Measurements from ENCODE around the gene MYH7B.

Gene MYH7B

DNA sequence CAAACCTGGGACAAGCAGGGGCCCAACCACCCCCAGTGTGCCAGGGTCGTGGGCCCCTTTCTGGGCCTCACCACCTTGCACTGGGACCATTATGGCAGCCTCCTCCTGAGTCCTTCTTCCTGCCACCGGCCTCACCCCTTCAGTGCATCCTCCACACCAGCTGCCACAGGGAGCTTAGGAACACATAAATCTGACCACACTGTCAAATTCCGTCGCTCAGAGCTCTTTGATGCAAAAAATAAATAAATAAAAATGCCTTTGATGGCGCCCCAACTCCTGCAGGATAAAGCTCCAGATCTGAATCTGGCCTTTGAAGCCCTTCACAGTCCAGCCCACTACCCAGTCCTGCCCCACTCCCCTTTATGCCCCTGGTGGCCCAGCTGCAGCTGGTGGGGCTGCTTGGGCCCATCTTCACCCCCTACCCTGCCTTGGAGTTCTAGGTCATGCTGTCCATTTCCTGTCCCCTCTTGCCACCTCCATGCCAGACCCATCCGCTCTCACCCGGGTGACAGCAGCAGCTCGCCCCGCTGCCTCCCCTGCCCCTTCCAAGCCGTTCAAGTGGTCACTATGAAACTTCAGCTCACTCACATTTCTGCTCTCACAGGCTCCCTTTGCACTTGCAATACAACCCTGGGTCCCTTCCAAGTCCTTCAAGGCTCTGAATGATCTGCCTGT is 16.0 kb downstream of the MYH7B start:
- no peak overlapping the region for H3K27ac ChIP-seq
- no peak for DNase-seq (ENCODE audit: low read depth, low spot score)

DNA sequence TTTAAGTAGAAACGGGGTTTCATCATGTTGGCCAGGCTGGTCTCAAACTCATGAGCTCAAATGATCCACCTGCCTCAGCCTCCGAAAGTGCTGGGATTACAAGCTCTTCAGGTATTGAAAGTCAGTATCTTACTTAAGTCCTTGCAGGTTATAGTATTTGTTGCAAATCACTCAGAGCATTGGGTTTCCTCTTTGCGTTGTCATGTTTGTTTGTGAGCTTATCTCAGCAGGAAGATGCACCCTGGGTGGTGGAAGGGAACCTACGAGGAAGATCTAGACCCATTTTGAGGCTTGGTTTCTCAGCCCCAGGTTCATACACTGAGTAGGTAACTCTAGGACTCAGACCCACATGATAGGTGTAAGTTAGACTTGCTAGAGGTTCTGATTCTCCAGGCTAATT is 18.6 kb downstream of the MYH7B start:
- H3K27ac ChIP-seq: no peak overlapping the region
- DNase-seq (ENCODE audit: low read depth, low spot score): no peak

GRCh38 chr20:34976286-34976685 is 20.6 kb downstream of the MYH7B start:
- DNase-seq (ENCODE audit: low read depth, low spot score): no peak
- no peak overlapping the region for H3K27ac ChIP-seq

- no peak for DNase-seq (ENCODE audit: low read depth, low spot score)
Measured at GRCh38 chr20:34977365-34978091, 21.9 kb downstream of the MYH7B start.

GRCh38 chr20:34978092-34978744 is 22.6 kb downstream of the MYH7B start:
- no peak for DNase-seq (ENCODE audit: low read depth, low spot score)
- H3K27ac ChIP-seq: no peak overlapping the region

More at GRCh38 chr20:34977365-34978091, 21.9 kb downstream of the MYH7B start:
- H3K27ac ChIP-seq: no peak overlapping the region

DNA sequence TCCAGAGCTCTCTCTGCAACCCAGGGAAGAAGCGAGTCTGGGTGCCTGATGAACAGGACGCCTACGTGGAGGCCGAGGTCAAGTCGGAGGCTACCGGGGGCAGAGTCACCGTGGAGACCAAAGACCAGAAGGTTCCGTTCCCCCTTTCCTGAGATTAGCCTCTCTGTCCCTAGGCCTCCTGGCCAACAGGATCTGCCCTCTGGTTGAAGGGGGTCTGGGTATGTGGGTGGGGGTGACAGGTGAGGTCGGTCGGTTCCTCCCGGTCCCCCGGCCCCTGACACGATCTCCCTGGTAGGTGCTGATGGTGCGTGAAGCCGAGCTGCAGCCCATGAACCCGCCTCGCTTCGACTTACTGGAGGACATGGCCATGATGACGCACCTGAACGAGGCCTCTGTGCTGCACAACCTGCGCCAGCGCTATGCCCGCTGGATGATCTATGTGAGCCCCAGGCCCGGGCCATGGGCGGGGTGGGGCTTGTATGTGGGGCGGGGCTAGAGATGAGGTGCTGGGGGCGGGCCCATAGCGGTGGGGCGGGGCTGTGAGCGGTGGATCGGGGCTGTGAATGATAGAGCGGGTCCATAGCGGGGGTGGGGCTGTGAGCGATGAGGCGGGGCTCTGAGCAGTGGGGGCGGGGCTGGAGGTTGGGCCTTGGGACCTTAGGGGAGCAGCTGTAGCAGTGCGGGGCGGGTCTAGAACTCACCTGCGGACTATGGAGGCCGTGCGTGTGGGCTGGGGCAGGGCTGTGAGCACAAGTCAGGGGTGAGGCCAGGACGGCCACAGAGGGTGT is 23.9 kb downstream of the MYH7B start:
- no peak for DNase-seq (ENCODE audit: low read depth, low spot score)
- H3K27ac ChIP-seq: no peak overlapping the region

DNA sequence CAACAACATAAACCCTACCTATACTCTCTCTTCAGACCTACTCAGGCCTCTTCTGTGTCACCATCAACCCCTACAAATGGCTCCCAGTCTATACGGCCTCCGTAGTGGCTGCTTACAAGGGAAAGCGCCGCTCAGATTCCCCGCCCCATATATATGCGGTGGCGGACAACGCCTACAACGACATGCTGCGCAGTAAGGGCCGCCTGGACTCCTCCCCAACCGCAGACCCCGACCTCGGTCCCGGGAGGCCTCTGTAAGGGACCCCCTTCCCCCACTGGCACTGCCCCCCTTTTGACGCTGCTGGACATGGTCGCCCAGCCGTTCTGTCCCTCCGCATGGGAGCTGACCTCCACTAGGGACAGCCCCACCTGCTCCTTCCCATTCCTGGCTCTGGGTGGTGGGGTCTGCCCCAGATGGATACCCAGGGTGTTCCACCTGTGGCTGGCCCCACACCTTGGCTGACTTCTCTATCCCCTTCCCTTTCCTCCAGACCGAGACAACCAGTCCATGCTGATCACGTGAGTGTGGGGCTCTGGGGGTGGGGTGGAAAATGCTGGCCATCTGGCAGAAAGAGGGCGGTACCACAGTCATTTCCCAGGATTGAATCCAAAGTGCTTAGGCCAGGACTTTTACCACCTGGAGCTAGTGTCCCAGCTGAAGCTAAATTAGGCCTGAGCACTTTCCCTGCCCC is 25.0 kb downstream of the MYH7B start:
- no peak for DNase-seq (ENCODE audit: low read depth, low spot score)
- no peak overlapping the region for H3K27ac ChIP-seq

- H3K27ac ChIP-seq: no peak overlapping the region
- no peak for DNase-seq (ENCODE audit: low read depth, low spot score)
Measured at GRCh38 chr20:34982270-34983088, 26.8 kb downstream of the MYH7B start.

GRCh38 chr20:34983089-34983820 is 27.6 kb downstream of the MYH7B start:
- no peak overlapping the region for H3K27ac ChIP-seq
- DNase-seq (ENCODE audit: low read depth, low spot score): no peak

- H3K27ac ChIP-seq: no peak overlapping the region
- no peak for DNase-seq (ENCODE audit: low read depth, low spot score)
Measured at GRCh38 chr20:34983995-34984735, 28.5 kb downstream of the MYH7B start.

DNA sequence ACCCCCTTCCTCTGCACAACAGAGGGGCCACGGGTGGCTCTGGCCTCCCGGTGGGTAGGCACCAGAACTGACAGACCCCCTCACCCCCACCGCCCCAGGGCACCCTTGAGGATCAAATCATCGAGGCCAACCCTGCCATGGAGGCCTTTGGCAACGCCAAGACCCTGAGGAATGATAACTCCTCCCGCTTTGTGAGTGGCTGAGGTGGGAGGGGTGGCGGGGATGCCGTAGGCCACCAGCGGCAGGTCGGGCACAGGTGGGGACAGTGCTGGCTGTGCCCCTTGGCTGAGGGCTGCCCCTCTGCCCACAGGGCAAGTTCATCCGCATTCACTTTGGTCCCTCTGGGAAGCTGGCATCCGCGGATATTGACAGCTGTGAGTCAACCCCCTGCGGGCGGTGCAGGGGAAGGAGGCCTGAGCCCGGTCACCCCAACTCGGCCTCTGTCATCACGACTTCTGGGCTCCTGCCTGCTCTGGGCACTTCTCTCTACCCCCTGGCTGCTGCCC is 29.1 kb downstream of the MYH7B start:
- no peak for DNase-seq (ENCODE audit: low read depth, low spot score)
- H3K27ac ChIP-seq: no peak overlapping the region

DNA sequence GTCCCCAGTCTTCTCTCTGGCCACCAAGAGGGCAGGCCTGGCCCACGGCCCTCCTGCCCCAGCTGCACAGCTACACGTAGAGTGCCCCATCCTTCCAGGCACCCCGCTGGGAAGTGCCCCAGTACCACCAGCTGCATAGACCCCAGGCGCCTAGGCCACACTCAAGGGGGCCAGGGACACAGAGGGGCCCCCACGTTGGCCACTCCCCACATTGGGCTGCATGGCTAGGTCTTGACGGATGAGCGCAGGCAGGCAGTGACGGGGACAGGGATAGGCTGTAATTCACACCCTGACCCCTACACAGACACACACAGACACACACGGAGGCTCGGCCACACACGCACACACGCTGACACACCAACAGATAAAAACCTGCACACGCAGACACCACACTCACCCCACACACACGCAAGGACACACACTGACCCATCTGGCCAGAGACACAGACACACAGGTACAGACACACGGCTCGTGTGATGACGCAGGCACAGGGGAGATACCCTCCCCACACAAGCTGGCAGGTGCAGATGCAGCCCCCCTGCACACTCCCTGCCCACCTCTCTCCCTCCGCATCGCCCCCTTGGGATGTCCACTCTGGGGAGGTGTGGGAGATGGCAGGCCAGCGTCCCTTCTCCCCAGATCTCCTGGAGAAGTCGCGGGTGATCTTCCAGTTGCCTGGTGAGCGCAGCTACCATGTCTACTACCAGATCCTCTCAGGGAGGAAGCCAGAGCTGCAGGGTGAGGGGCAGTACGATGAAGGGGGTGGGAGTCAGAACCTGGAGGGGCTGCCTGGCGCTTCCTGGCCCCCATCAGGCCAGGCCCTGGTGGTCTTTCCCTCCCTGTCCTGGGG is 30.0 kb downstream of the MYH7B start:
- DNase-seq (ENCODE audit: low read depth, low spot score): no peak
- H3K27ac ChIP-seq: no peak overlapping the region

DNA sequence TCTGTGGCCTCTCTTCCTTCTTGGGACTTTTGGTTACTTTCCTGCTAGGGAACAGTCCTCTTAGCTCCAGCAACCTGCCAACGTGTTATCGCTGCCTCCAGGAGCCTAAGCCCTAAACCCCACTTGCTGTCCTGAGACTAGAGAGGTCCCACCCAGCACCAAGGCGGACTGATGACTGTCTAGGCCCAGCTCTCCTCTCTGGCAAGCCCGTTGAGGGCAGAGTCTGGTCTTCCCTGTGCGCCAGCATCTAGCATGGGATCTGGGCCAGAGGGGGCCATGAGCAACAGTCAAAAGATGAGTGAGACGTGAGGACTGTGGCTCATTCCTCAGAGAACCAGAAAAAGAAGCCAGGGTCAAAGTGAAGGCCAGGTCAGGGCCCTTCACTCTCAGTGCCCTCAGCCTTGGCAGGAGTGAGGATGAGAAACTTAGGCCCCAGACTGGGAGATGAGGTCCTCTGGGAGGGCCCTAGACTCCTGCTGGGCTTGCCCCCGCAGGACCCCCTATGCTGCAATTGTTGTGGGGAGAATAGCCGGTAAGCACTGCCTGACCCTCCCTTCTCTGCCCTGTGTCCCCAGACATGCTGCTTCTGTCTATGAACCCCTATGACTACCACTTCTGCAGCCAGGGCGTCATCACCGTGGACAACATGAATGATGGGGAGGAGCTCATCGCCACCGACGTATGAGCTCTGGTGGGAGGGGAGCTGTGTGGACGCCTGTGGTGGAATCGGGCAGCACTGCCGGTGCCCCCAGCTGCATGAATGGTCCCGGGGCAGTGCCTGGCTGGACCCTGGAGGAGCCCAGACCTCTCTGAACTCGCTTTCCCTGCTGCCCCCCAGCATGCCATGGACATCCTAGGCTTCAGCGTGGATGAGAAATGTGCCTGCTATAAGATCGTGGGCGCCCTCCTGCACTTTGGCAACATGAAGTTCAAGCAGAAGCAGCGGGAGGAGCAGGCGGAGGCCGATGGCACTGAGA is 30.9 kb downstream of the MYH7B start:
- H3K27ac ChIP-seq: no peak overlapping the region
- no peak for DNase-seq (ENCODE audit: low read depth, low spot score)

- no peak for DNase-seq (ENCODE audit: low read depth, low spot score)
- no peak overlapping the region for H3K27ac ChIP-seq
Measured at GRCh38 chr20:34987288-34988190, 31.9 kb downstream of the MYH7B start.

GRCh38 chr20:34988191-34988540 is 32.5 kb downstream of the MYH7B start:
- no peak overlapping the region for H3K27ac ChIP-seq
- no peak for DNase-seq (ENCODE audit: low read depth, low spot score)

Measured in epithelial cell of prostate (primary cell).